Measurements from ENCODE around the gene NFRKB. TPM values are rescaled to one million over a fixed set of nuclear protein-coding genes. Genes with fewer than 3 reads are reported as not detected.

The NFRKB gene
- total and polyA plus RNA-seq, 10 of the 15 experiments (the other 5 are each of a cell fraction or from before 2014, with no cell fraction given): 3.7 to 21.7 (median 14.1) TPM

- DNase-seq (ENCODE audit: low read depth, low spot score) (no peak), FAIRE-seq (no peak), ATAC-seq (no peak)
- in situ Hi-C loops (cut with MboI): no loop called here
- Histone ChIP-seq H3K4me2 (ENCODE audit: control insufficient read depth, insufficient read depth) (no peak overlapping the region), H2AFZ (ENCODE audit: control insufficient read depth, low read depth, low read length) (no peak overlapping the region), H3K4me3 (no peak overlapping the region), H3K79me2 (ENCODE audit: control insufficient read depth, insufficient read depth, low read length) (no peaks in the 10 kb centered on the region), H3K27me3 (replicated peaks in 1 of 2; ENCODE audit: control insufficient read depth in 2 of 2, insufficient read depth in 2 of 2, low read length in 1 of 2) (no peaks in the 10 kb centered on the region), H3K4me1 (ENCODE audit: control insufficient read depth, insufficient read depth, low read length) (no peaks in the 10 kb centered on the region), H3K9ac (ENCODE audit: control insufficient read depth, insufficient read depth, low read length) (no peak overlapping the region), H3K9me3 (replicated peaks; ENCODE audit: control insufficient read depth, insufficient read depth, low read length) (no peaks in the 10 kb centered on the region), H4K20me1 (ENCODE audit: control insufficient read depth, insufficient read depth) (no peaks in the 10 kb centered on the region), H3K36me3 (ENCODE audit: control insufficient read depth in 2 of 2, insufficient read depth in 2 of 2, low read length in 1 of 2) (peaks cover 1 to 3% of the 10 kb centered on the region in 2 experiments; a peak in 2 of 4 replicates), H3K27ac (ENCODE audit: control insufficient read depth, insufficient read depth) (no peak overlapping the region)
- ChIA-PET CTCF (interaction anchor here (1.0 kb wide), 1 partner anchor 18 kb away, joined by 3 read pairs; no protein-coding TSS in a partner anchor), RAD21 (ENCODE audit: unreplicated experiment) (no interaction called here), POLR2A (interaction anchor here (0.7 kb wide), 1 partner anchor 725 kb away, joined by 3 read pairs; no protein-coding TSS in a partner anchor), SMC1A (ENCODE audit: uncharacterized antibody, unreplicated experiment) (interaction anchor here (0.6 kb wide), 1 partner anchor 1063 kb away, joined by 3 read pairs; no protein-coding TSS in a partner anchor)
- BruUV-seq (replicated peaks): no TSS peak
- WGBS (ENCODE audit: insufficient coverage, insufficient replicate concordance, low lambda C conversion rate, missing lambda C conversion rate): 79% methylated on average over 8 of the region's 8 CpGs
- intact Hi-C loops (cut with micrococcal nuclease; ENCODE audit: unreplicated experiment): no loop called here
- no peak for TF ChIP-seq BCL11A (IDR thresholded peaks at IDR 0.05; ENCODE audit: low read depth, low read length)
- no peak for TF ChIP-seq RBBP5 (conservative IDR thresholded peaks at IDR 0.05)
- TF ChIP-seq RUNX3 (IDR thresholded peaks at IDR 0.05; ENCODE audit: low read length): no peak
These were observed 10.0 kb upstream of the NFRKB start for GRCh38 chr11:129905402-129905801.

GRCh38 chr11:129896062-129896461 is 684 bp upstream of the NFRKB start:
- SMC1A ChIA-PET (ENCODE audit: uncharacterized antibody, unreplicated experiment): interaction anchor here (0.6 to 0.8 kb wide), 2 partner anchors 236 to 1576 kb away, joined by 3 read pairs; no protein-coding TSS in a partner anchor
- ATAC-seq: no peak

More at GRCh38 chr11:129896062-129896461, 684 bp upstream of the NFRKB start:
- DNase-seq (ENCODE audit: low read depth, low spot score) (no peak), FAIRE-seq (no peak)
- intact Hi-C loops (cut with micrococcal nuclease; ENCODE audit: unreplicated experiment): no loop called here
- Histone ChIP-seq H3K36me3 (ENCODE audit: control insufficient read depth in 2 of 2, insufficient read depth in 2 of 2, low read length in 1 of 2) (peaks cover 0 to 8% of the 10 kb centered on the region in 2 experiments; a peak in 2 of 4 replicates), H3K9me3 (replicated peaks; ENCODE audit: control insufficient read depth, insufficient read depth, low read length) (no peaks in the 10 kb centered on the region; the same call in 2 of the 3 replicates), H3K4me1 (ENCODE audit: control insufficient read depth, insufficient read depth, low read length) (peaks cover 6% of the 10 kb centered on the region), H3K4me3 (peak overlapping the region; percentile 89), H3K27ac (ENCODE audit: control insufficient read depth, insufficient read depth) (no peak overlapping the region), H3K9ac (ENCODE audit: control insufficient read depth, insufficient read depth, low read length) (peak overlapping the region; percentile 85), H4K20me1 (ENCODE audit: control insufficient read depth, insufficient read depth) (no peaks in the 10 kb centered on the region), H3K27me3 (replicated peaks in 1 of 2; ENCODE audit: control insufficient read depth in 2 of 2, insufficient read depth in 2 of 2, low read length in 1 of 2) (no peaks in the 10 kb centered on the region), H2AFZ (ENCODE audit: control insufficient read depth, low read depth, low read length) (peak overlapping the region; percentile 99), H3K79me2 (ENCODE audit: control insufficient read depth, insufficient read depth, low read length) (peaks cover 17% of the 10 kb centered on the region), H3K4me2 (ENCODE audit: control insufficient read depth, insufficient read depth) (peak overlapping the region; percentile 100)
- in situ Hi-C loops (cut with MboI): no loop called here
- ChIA-PET RAD21 (ENCODE audit: unreplicated experiment) (interaction anchor here (1.2 kb wide), 1 partner anchor 236 kb away, joined by 4 read pairs; no protein-coding TSS in a partner anchor), POLR2A (no interaction called here), CTCF (interaction anchor here (3.0 kb wide), 1 partner anchor 236 kb away, joined by 11 read pairs; no protein-coding TSS in a partner anchor)
- no peak for TF ChIP-seq GATAD2B (conservative IDR thresholded peaks at IDR 0.05; ENCODE audit: low read depth)
- no peak for TF ChIP-seq E2F8 (IDR thresholded peaks at IDR 0.05; ENCODE audit: low read depth, partially characterized antibody)
- no peak for TF ChIP-seq HDGF (IDR thresholded peaks at IDR 0.05)
- no peak for TF ChIP-seq NFYB (IDR thresholded peaks at IDR 0.05; ENCODE audit: insufficient read depth, low read depth, low read length)
- no peak for TF ChIP-seq PBX3 (IDR thresholded peaks at IDR 0.05; ENCODE audit: insufficient replicate concordance, low read depth, low read length)
- BruUV-seq (replicated peaks): no TSS peak
- WGBS (ENCODE audit: insufficient coverage, insufficient replicate concordance, low lambda C conversion rate, missing lambda C conversion rate): 70% methylated on average over 9 of the region's 9 CpGs

Data from GM12878 (cell line).